Body of pancreas (tissue), 4 donors: Measurements from ENCODE around the gene SYPL1. TPM values are rescaled to one million over a fixed set of nuclear protein-coding genes. Genes with fewer than 3 reads are reported as not detected.

Experiments
- ATAC-seq: fragments of 150-250 bp; one replicate; pipeline ENCODE4 v1.9.1; 2016
- DNase-seq, 4 donors: peaks; one replicate each; pipeline ENCODE4 v3.0.0-alpha.2; 2019
- H3K27ac ChIP-seq, 4 donors: fragments of 200-600 bp; sonication (generic); 1 replicate in 3 of 4; 2 replicates in 1 of 4; pipeline versions ENCODE4 v1.5.1 to v1.6.1; 2016 to 2019; ENCODE audit warnings: mild to moderate bottlenecking in 1 of 4, mixed read lengths in 1 of 4, moderate library complexity in 1 of 4
- H3K27me3 ChIP-seq, 2 donors: fragments of 200-600 bp; sonication (generic); one replicate each; pipeline ENCODE4 v1.6.0; 2016; ENCODE audit warnings: mild to moderate bottlenecking in 1 of 2
- H3K36me3 ChIP-seq, 2 donors: fragments of 200-600 bp; sonication (generic); replicated peaks in 1 of 2; 2 replicates each; pipeline ENCODE4 v1.5.1; 2016; ENCODE audit warnings: low read depth in 2 of 2; ENCODE audit not compliant: insufficient read depth in 1 of 2
- H3K4me1 ChIP-seq: fragments of 200-600 bp; sonication (generic); one replicate; pipeline ENCODE4 v1.6.0; 2016
- H3K4me3 ChIP-seq, 2 donors: fragments of 200-600 bp; sonication (generic); 1 replicate in 1 of 2; 2 replicates in 1 of 2; pipeline ENCODE4 v1.5.1; 2016 to 2019
- H3K9me3 ChIP-seq, 3 donors: fragments of 200-600 bp; sonication (generic); 1 replicate in 2 of 3; 2 replicates in 1 of 3; pipeline ENCODE4 v1.5.1; 2016
- CTCF ChIP-seq, 7 experiments: fragments of 450-650 bp in 4 of 7; fragments of 200-600 bp in 3 of 7; sonication (generic) in 3 of 7; IDR thresholded peaks; one replicate each; pipeline ENCODE4 v1.5.1; 2016 to 2019; ENCODE audit warnings: antibody characterized with exemption in 7 of 7
- POLR2A ChIP-seq, 3 donors: fragments of 450-650 bp; IDR thresholded peaks; one replicate each; pipeline ENCODE4 v1.6.1; 2016; ENCODE audit warnings: antibody characterized with exemption in 3 of 3, mild to moderate bottlenecking in 2 of 3
- WGBS, 2 donors: methylation state at CpG; one replicate each; pipeline ENCODE4 v1.1.5; 2017; 5-methylcytosine and 5-hydroxymethylcytosine counted together
- intact Hi-C: fragments of 100-400 bp; cut with DNase I; formaldehyde crosslinking; loops from one replicate; pipeline ENCODE4 v1.15.1; 2023
- total RNA-seq, 2 donors: library from RNA; depleted of rRNA; stranded (reverse); fragments of >200 nt; gene quantifications; one replicate each; pipeline ENCODE4 v1.1.0, GENCODE V29; 2016

Gene SYPL1
- total RNA-seq, 2 donors from 2014 or later, result 35.6 to 44.1 TPM

- intact Hi-C loops, result no loop called here
- WGBS, 2 donors, result 93% methylated on average over 6 of the region's 6 CpGs
- TF ChIP-seq CTCF (IDR thresholded peaks at IDR 0.05), result no peak
- TF ChIP-seq POLR2A (IDR thresholded peaks at IDR 0.05), result no peak
- Histone ChIP-seq H3K4me1 (peaks cover 28% of the 10 kb centered on the region), H3K9me3 (no peaks in the 10 kb centered on the region), H3K36me3 (no peaks in the 10 kb centered on the region), H3K27ac (no peak overlapping the region), H3K4me3 (no peak overlapping the region), H3K27me3 (no peaks in the 10 kb centered on the region)
- no peak for ATAC-seq
- no peak for DNase-seq
Measured at GRCh38 chr7:106102387-106102966, 9.6 kb downstream of the SYPL1 start.

- 78 to 79% methylated on average over 3 of the region's 3 CpGs for WGBS, 2 donors
- peaks cover 28% of the 10 kb centered on the region for H3K4me1 ChIP-seq
- no peaks in the 10 kb centered on the region for H3K27me3 ChIP-seq
- TF ChIP-seq POLR2A (IDR thresholded peaks at IDR 0.05) (no peak), CTCF (IDR thresholded peaks at IDR 0.05) (no peak)
- H3K4me3 ChIP-seq, result no peak overlapping the region
- intact Hi-C loops, result no loop called here
- H3K9me3 ChIP-seq, result no peaks in the 10 kb centered on the region
- H3K36me3 ChIP-seq, result no peaks in the 10 kb centered on the region
- no peak for DNase-seq
- ATAC-seq, result no peak
- no peak overlapping the region for H3K27ac ChIP-seq
Measured at GRCh38 chr7:106101726-106102125, 10.4 kb downstream of the SYPL1 start.

GRCh38 chr7:106100863-106101629 is 11.1 kb downstream of the SYPL1 start:
- no peak for DNase-seq
- intact Hi-C loops, result no loop called here
- H3K27ac ChIP-seq, result no peak overlapping the region
- no peak overlapping the region for H3K4me3 ChIP-seq
- ATAC-seq, result no peak
- peaks cover 28% of the 10 kb centered on the region for H3K4me1 ChIP-seq
- TF ChIP-seq POLR2A (IDR thresholded peaks at IDR 0.05) (no peak), CTCF (IDR thresholded peaks at IDR 0.05) (no peak)
- H3K36me3 ChIP-seq, result no peaks in the 10 kb centered on the region
- no peaks in the 10 kb centered on the region for H3K9me3 ChIP-seq
- WGBS, 2 donors, result 74 to 76% methylated on average over 5 of the region's 5 CpGs
- no peaks in the 10 kb centered on the region for H3K27me3 ChIP-seq

- intact Hi-C loops, result no loop called here
- Histone ChIP-seq H3K27ac (no peak overlapping the region), H3K36me3 (no peaks in the 10 kb centered on the region), H3K4me1 (peaks cover 28% of the 10 kb centered on the region), H3K4me3 (no peak overlapping the region), H3K9me3 (no peaks in the 10 kb centered on the region), H3K27me3 (no peaks in the 10 kb centered on the region)
- DNase-seq (no peak), ATAC-seq (no peak)
- WGBS, 2 donors, result 93 to 96% methylated on average over 3 of the region's 3 CpGs
- no peak for TF ChIP-seq POLR2A (IDR thresholded peaks at IDR 0.05)
- no peak for TF ChIP-seq CTCF (IDR thresholded peaks at IDR 0.05)
Measured at GRCh38 chr7:106099539-106099938, 12.6 kb downstream of the SYPL1 start.

GRCh38 chr7:106098889-106099288 is 13.2 kb downstream of the SYPL1 start:
- DNase-seq, result no peak
- Histone ChIP-seq H3K4me1 (peaks cover 25% of the 10 kb centered on the region), H3K36me3 (no peaks in the 10 kb centered on the region), H3K27ac (no peak overlapping the region), H3K4me3 (no peak overlapping the region), H3K27me3 (no peaks in the 10 kb centered on the region), H3K9me3 (no peaks in the 10 kb centered on the region)
- intact Hi-C loops, result no loop called here
- no peak for ATAC-seq
- TF ChIP-seq CTCF (IDR thresholded peaks at IDR 0.05) (no peak), POLR2A (IDR thresholded peaks at IDR 0.05) (no peak)
